Measurements from ENCODE around the gene C2orf68.
A peak's percentile ranks its signal among the peaks of the same experiment; 100 is the strongest.
"Not testable (repeated sequence)": the region's sequence is repeated elsewhere in the genome, so short reads cannot be mapped to it uniquely, and the experiment has no call there.

Gene C2orf68

GRCh38 chr2:85635011-85635410 is 23.1 kb upstream of the C2orf68 start:
- H3K9me3 ChIP-seq, result no peaks in the 10 kb centered on the region
- H3K27ac ChIP-seq, result no peak overlapping the region
- no peaks in the 10 kb centered on the region for H3K4me1 ChIP-seq
- no peak for TF ChIP-seq Cebpa-rat (IDR thresholded peaks at IDR 0.05)
- H4K20me1 ChIP-seq, result peaks cover 59% of the 10 kb centered on the region
- peaks cover 100% of the 10 kb centered on the region for H3K36me3 ChIP-seq
- no peak overlapping the region for H3K4me3 ChIP-seq
- H3K9ac ChIP-seq, result no peak overlapping the region
- no peak overlapping the region for H3K4me2 ChIP-seq
- no peaks in the 10 kb centered on the region for H3K27me3 ChIP-seq

- no peak overlapping the region for H3K4me3 ChIP-seq
- no peak for TF ChIP-seq Cebpa-rat (IDR thresholded peaks at IDR 0.05)
- H4K20me1 ChIP-seq, result peaks cover 60% of the 10 kb centered on the region
- H3K36me3 ChIP-seq, result peaks cover 100% of the 10 kb centered on the region
- H3K9ac ChIP-seq, result no peak overlapping the region
- no peaks in the 10 kb centered on the region for H3K27me3 ChIP-seq
- H3K27ac ChIP-seq, result no peak overlapping the region
- H3K4me1 ChIP-seq, result no peaks in the 10 kb centered on the region
- H3K9me3 ChIP-seq, result no peaks in the 10 kb centered on the region
- H3K4me2 ChIP-seq, result no peak overlapping the region
Measured at GRCh38 chr2:85631316-85631715, 19.4 kb upstream of the C2orf68 start.

- TF ChIP-seq Cebpa-rat (IDR thresholded peaks at IDR 0.05), result no peak
- Histone ChIP-seq H3K9me3 (no peaks in the 10 kb centered on the region), H3K27ac (no peak overlapping the region), H4K20me1 (peaks cover 47% of the 10 kb centered on the region), H3K36me3 (peaks cover 100% of the 10 kb centered on the region), H3K4me1 (no peaks in the 10 kb centered on the region), H3K9ac (no peak overlapping the region), H3K4me2 (no peak overlapping the region), H3K27me3 (no peaks in the 10 kb centered on the region), H3K4me3 (no peak overlapping the region)
Measured at GRCh38 chr2:85628658-85629057, 16.8 kb upstream of the C2orf68 start.

- Histone ChIP-seq H3K9ac (no peak overlapping the region), H3K27me3 (no peaks in the 10 kb centered on the region), H3K4me1 (no peaks in the 10 kb centered on the region), H3K36me3 (peaks cover 99% of the 10 kb centered on the region), H4K20me1 (peaks cover 72% of the 10 kb centered on the region), H3K9me3 (no peaks in the 10 kb centered on the region), H3K4me3 (no peak overlapping the region), H3K4me2 (no peak overlapping the region), H3K27ac (no peak overlapping the region)
- TF ChIP-seq Cebpa-rat (IDR thresholded peaks at IDR 0.05), result no peak
Measured at GRCh38 chr2:85623991-85624390, 12.1 kb upstream of the C2orf68 start.

- H3K4me3 ChIP-seq, result no peak overlapping the region
- peaks cover 15% of the 10 kb centered on the region for H3K4me1 ChIP-seq
- peaks cover 79% of the 10 kb centered on the region for H4K20me1 ChIP-seq
- no peak overlapping the region for H3K9ac ChIP-seq
- H3K9me3 ChIP-seq, result no peaks in the 10 kb centered on the region
- no peak for TF ChIP-seq Cebpa-rat (IDR thresholded peaks at IDR 0.05)
- H3K27me3 ChIP-seq, result no peaks in the 10 kb centered on the region
- peaks cover 91% of the 10 kb centered on the region for H3K36me3 ChIP-seq
- no peak overlapping the region for H3K27ac ChIP-seq
- no peak overlapping the region for H3K4me2 ChIP-seq
Measured at GRCh38 chr2:85621338-85621737, 9.5 kb upstream of the C2orf68 start.

GRCh38 chr2:85619617-85620016 is 7.8 kb upstream of the C2orf68 start:
- Histone ChIP-seq H3K27ac (no peak overlapping the region), H3K9me3 (no peaks in the 10 kb centered on the region), H3K27me3 (no peaks in the 10 kb centered on the region), H3K4me3 (no peak overlapping the region), H3K4me2 (no peak overlapping the region), H3K36me3 (peaks cover 74% of the 10 kb centered on the region), H3K4me1 (peaks cover 21% of the 10 kb centered on the region), H4K20me1 (peaks cover 78% of the 10 kb centered on the region), H3K9ac (no peak overlapping the region)
- TF ChIP-seq Cebpa-rat (IDR thresholded peaks at IDR 0.05), result no peak

GRCh38 chr2:85617723-85618122 is 5.9 kb upstream of the C2orf68 start:
- H3K27me3 ChIP-seq, H3K9me3 ChIP-seq, H3K27ac ChIP-seq: not testable (repeated sequence)
- peaks cover 26% of the 10 kb centered on the region for H3K4me1 ChIP-seq
- H3K4me2 ChIP-seq, result peak overlapping the region; percentile 84
- peaks cover 63% of the 10 kb centered on the region for H4K20me1 ChIP-seq
- peak overlapping the region; percentile 98 for H3K9ac ChIP-seq
- H3K4me3 ChIP-seq, result peak overlapping the region; percentile 97; the same call in 1 of the 2 replicates
- peaks cover 56% of the 10 kb centered on the region for H3K36me3 ChIP-seq

GRCh38 chr2:85615413-85615728 is 3.5 kb upstream of the C2orf68 start:
- no peak overlapping the region; the same call in 1 of the 2 replicates for H3K4me3 ChIP-seq
- H3K4me2 ChIP-seq, result peak overlapping the region; percentile 84

GRCh38 chr2:85614757-85615156 is 2.9 kb upstream of the C2orf68 start:
- H4K20me1 ChIP-seq, result peaks cover 50% of the 10 kb centered on the region
- H3K4me1 ChIP-seq, result peaks cover 47% of the 10 kb centered on the region
- not testable (repeated sequence) for H3K9me3 ChIP-seq, H3K9ac ChIP-seq, H3K4me2 ChIP-seq, H3K27ac ChIP-seq, H3K27me3 ChIP-seq, H3K4me3 ChIP-seq
- H3K36me3 ChIP-seq, result peaks cover 35% of the 10 kb centered on the region

More at GRCh38 chr2:85615413-85615728, 3.5 kb upstream of the C2orf68 start:
- Histone ChIP-seq H3K9ac (no peak overlapping the region), H3K9me3 (no peaks in the 10 kb centered on the region), H3K27ac (peak overlapping the region; percentile 97), H3K27me3 (no peaks in the 10 kb centered on the region), H3K4me1 (peaks cover 42% of the 10 kb centered on the region), H3K36me3 (peaks cover 35% of the 10 kb centered on the region), H4K20me1 (peaks cover 50% of the 10 kb centered on the region)
- no peak for TF ChIP-seq Cebpa-rat (IDR thresholded peaks at IDR 0.05)

- Histone ChIP-seq H3K4me1 (peaks cover 47% of the 10 kb centered on the region), H3K9me3 (no peaks in the 10 kb centered on the region), H3K4me2 (no peak overlapping the region), H3K4me3 (no peak overlapping the region), H4K20me1 (peaks cover 50% of the 10 kb centered on the region), H3K9ac (0 out of 2 replicates have a peak overlapping the region, but pooled peaks have one; percentile 1), H3K27ac (no peak overlapping the region), H3K36me3 (peaks cover 35% of the 10 kb centered on the region), H3K27me3 (no peaks in the 10 kb centered on the region)
- TF ChIP-seq Cebpa-rat (IDR thresholded peaks at IDR 0.05), result no peak
Measured at GRCh38 chr2:85613717-85614515, 2.0 kb upstream of the C2orf68 start.

Data from BLaER1 (cell line).